RWPE2 (cell line): ENCODE data around the gene CTTNBP2NL.

Experiments
- ATAC-seq: fragments of 200-7000 bp; cut with Tn5 transposase; 3 replicates; pipeline ENCODE4 v1.9.1; 2021; ENCODE audit warnings: low read depth
- DNase-seq: peaks from one replicate; pipeline ENCODE4 v3.0.0-alpha.2; 2020; ENCODE audit warnings: low spot score
- H3K27ac ChIP-seq: fragments of 450-650 bp; 2 replicates; pipeline ENCODE4 v1.5.1; 2017; ENCODE audit warnings: mild to moderate bottlenecking; ENCODE audit not compliant: poor library complexity, severe bottlenecking
- H3K27me3 ChIP-seq: fragments of 250-450 bp; sonication (Bioruptor Pico); 2 replicates; pipeline ENCODE4 v1.5.1; 2021; ENCODE audit warnings: mild to moderate bottlenecking, moderate library complexity; ENCODE audit not compliant: insufficient read depth, poor library complexity, severe bottlenecking
- H3K36me3 ChIP-seq: fragments of 250-450 bp; sonication (Bioruptor Pico); 2 replicates; pipeline ENCODE4 v1.5.1; 2020; ENCODE audit warnings: low read depth, mild to moderate bottlenecking, moderate library complexity
- H3K4me1 ChIP-seq: fragments of 250-450 bp; sonication (Bioruptor Pico); 2 replicates; pipeline ENCODE4 v1.5.1; 2021; ENCODE audit warnings: mild to moderate bottlenecking, moderate library complexity; ENCODE audit not compliant: insufficient read depth, poor library complexity, severe bottlenecking
- H3K4me3 ChIP-seq: fragments of 250-450 bp; sonication (Bioruptor Pico); 2 replicates; pipeline ENCODE4 v1.5.1; 2021; ENCODE audit warnings: mild to moderate bottlenecking, moderate library complexity; ENCODE audit not compliant: severe bottlenecking
- H3K9me3 ChIP-seq: fragments of 250-450 bp; sonication (Bioruptor Pico); 2 replicates; pipeline ENCODE4 v1.5.1; 2021; ENCODE audit warnings: mild to moderate bottlenecking, moderate library complexity; ENCODE audit not compliant: severe bottlenecking
- CTCF ChIP-seq: fragments of 450-650 bp; IDR thresholded peaks from one replicate; pipeline ENCODE4 v1.5.1; 2017; ENCODE audit warnings: mild to moderate bottlenecking, moderate library complexity; ENCODE audit not compliant: poor library complexity, severe bottlenecking

CTTNBP2NL gene

GRCh38 chr1:112492076-112492475, 96.1 kb downstream of the CTTNBP2NL start:
- Histone ChIP-seq H3K27ac (no peak overlapping the region), H3K27me3 (no peaks in the 10 kb centered on the region), H3K4me1 (no peaks in the 10 kb centered on the region), H3K4me3 (no peak overlapping the region), H3K36me3 (no peaks in the 10 kb centered on the region), H3K9me3 (no peaks in the 10 kb centered on the region)
- ATAC-seq = no peak
- no peak for DNase-seq
- TF ChIP-seq CTCF = no peak

- H3K36me3 ChIP-seq = no peaks in the 10 kb centered on the region
- DNase-seq = no peak
- no peaks in the 10 kb centered on the region for H3K9me3 ChIP-seq
- H3K27me3 ChIP-seq = no peaks in the 10 kb centered on the region
- no peak overlapping the region for H3K4me3 ChIP-seq
- TF ChIP-seq CTCF = no peak
- ATAC-seq = no peak
- no peak overlapping the region for H3K27ac ChIP-seq
- H3K4me1 ChIP-seq = no peaks in the 10 kb centered on the region
Observed at GRCh38 chr1:112493351-112493750, 97.3 kb downstream of the CTTNBP2NL start.

- Histone ChIP-seq H3K4me1 (peaks cover under 1% of the 10 kb centered on the region), H3K27me3 (no peaks in the 10 kb centered on the region), H3K27ac (no peak overlapping the region), H3K36me3 (no peaks in the 10 kb centered on the region), H3K4me3 (no peak overlapping the region), H3K9me3 (no peaks in the 10 kb centered on the region)
- no peak for TF ChIP-seq CTCF
- no peak for DNase-seq
- no peak for ATAC-seq
Observed at GRCh38 chr1:112496290-112496689, 100.3 kb downstream of the CTTNBP2NL start.

- H3K4me3 ChIP-seq = peak overlapping the region; percentile 36
- no peaks in the 10 kb centered on the region for H3K36me3 ChIP-seq
- DNase-seq = no peak
- H3K27me3 ChIP-seq = no peaks in the 10 kb centered on the region
- peaks cover 4% of the 10 kb centered on the region for H3K4me1 ChIP-seq
- TF ChIP-seq CTCF = peak; percentile 89
- H3K9me3 ChIP-seq = no peaks in the 10 kb centered on the region
- no peak overlapping the region for H3K27ac ChIP-seq
- ATAC-seq = peak; percentile 78
Observed at GRCh38 chr1:112501810-112502641, 106.0 kb downstream of the CTTNBP2NL start.

- ATAC-seq (no peak), DNase-seq (no peak)
- no peaks in the 10 kb centered on the region for H3K9me3 ChIP-seq
- H3K4me1 ChIP-seq = peaks cover 4% of the 10 kb centered on the region
- H3K36me3 ChIP-seq = no peaks in the 10 kb centered on the region
- H3K27ac ChIP-seq = no peak overlapping the region
- TF ChIP-seq CTCF = no peak
- no peaks in the 10 kb centered on the region for H3K27me3 ChIP-seq
- no peak overlapping the region for H3K4me3 ChIP-seq
Observed at GRCh38 chr1:112502826-112503225, 106.8 kb downstream of the CTTNBP2NL start.
